Measurements from ENCODE around the gene RRP9.

The RRP9 gene

DNA sequence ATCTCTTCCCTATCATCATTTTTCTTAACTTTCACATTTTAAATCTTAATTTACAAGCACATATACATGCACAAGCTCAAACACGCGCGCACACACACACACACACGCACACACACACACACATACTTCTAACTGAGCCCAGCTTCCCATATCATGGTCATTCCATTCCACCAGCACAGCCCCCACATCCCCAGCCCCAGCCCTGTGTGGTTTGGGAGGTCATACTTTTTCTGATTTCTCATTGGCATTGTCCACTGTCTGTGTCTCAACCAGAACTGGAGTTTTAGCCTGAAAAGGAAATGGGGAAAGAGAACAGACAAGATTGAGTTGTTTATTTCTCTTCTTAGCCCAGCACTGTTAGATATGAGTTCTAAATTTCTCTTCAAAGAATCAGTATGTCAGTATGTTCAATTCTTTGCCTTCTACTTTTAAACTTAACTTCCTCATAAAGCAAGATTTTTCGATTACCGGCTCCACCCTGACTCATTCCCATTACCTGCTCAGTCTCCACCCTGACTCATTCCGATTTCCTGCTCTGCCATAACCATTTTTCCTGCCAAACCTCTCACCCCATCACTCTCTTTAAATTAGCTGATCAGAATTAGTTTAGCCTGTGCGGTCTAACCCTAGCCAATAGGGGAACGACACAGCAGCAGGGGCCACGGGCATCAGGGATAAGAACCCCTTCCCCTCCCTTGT is 44.9 kb downstream of the RRP9 start:
- no peak for DNase-seq

GRCh38 chr3:51894939-51895338 is 46.8 kb downstream of the RRP9 start:
- DNase-seq = no peak

DNA sequence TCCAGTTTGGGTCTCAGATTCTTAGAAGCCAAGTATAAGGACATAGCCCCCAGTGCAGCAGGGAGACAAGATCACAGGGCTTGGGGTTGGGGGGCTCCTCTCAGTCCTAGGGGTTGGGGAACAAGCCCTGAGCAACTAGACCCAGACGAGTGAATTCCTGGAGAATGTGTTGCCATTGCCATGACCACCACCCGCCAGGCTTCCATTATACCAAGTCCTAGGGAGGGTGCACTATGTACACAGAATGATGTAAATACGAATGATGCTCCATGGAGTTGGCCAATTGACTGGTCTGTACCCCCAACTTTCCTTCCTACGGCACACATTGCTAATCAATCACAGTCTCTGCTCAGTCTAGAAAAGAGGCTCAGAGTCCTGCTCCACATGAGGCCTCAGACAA is 47.3 kb downstream of the RRP9 start:
- no peak for DNase-seq

GRCh38 chr3:51891242-51892039 is 50.3 kb downstream of the RRP9 start:
- DNase-seq = no peak

- DNase-seq = no peak
Measured at GRCh38 chr3:51888463-51889105, 53.1 kb downstream of the RRP9 start.

DNA sequence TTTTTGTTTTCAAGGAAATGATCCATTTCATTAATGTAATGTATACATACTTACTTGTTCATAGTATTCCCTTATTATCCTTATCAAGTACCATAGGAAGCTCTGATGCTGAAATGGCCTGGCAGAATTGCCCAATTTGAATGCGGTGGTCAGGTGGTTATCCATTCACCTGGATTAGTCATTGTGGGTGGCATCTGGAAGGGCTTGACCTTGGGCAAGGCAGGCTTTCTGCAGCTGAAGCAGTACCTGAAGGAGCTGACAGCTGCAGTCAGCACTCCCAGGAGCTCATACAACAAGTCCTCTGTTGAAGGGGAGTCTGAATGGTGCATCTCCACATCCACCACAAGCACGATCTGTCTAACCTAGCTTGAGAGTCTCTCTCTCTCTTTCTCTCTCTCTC is 54.1 kb downstream of the RRP9 start:
- DNase-seq = no peak

DNA sequence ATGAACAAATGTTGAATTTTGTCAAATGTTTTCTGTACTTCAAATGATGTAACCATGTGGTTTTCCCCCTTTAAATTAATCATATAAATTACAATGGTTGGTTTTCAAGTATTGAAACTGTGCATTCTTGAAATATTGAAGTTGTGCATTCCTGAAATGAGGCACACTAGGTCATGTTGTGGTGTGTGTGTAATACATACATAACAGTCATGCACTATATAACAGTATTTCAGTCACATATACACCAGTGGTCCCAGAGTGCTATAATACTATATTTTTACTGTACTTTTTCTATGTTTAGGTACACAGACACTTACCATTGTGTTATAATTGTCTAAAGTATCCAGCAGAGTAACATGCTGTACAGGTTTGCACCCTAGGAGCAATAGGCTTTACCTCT is 55.3 kb downstream of the RRP9 start:
- no peak for DNase-seq
